DMS153 (cell line): ENCODE measurements around the gene ATM.

Experiments
- DNase-seq: peaks from one replicate; lab custom pipeline; 2025; lab: John Stamatoyannopoulos, UW

ATM gene

GRCh38 chr11:108222574-108223347 lies at the start of gene ATM, which contains the start of gene NPAT:
Gene ATM, plus strand, starts transcription at chr11:108223067. Its CDS starts 4,558 bp downstream, at chr11:108227625.
Gene NPAT, minus strand, starts transcription at chr11:108222638. Its CDS starts 102 bp downstream, at chr11:108222536.
- DNase-seq: peak; percentile 98

GRCh38 chr11:108177570-108177969 lies 45.3 kb upstream of the ATM start:
- DNase-seq: no peak

- DNase-seq: no peak
Observed at GRCh38 chr11:108193725-108194124, 29.1 kb upstream of the ATM start.

- no peak for DNase-seq
Observed at GRCh38 chr11:108196901-108197300, 26.0 kb upstream of the ATM start.

GRCh38 chr11:108197351-108197750 lies 25.5 kb upstream of the ATM start:
- no peak for DNase-seq

- no peak for DNase-seq
Observed at GRCh38 chr11:108198833-108199232, 24.0 kb upstream of the ATM start.

GRCh38 chr11:108199446-108200321 lies 23.2 kb upstream of the ATM start:
- DNase-seq: no peak

GRCh38 chr11:108203075-108203474 lies 19.8 kb upstream of the ATM start:
- DNase-seq: no peak

- DNase-seq: no peak
Observed at GRCh38 chr11:108204376-108204775, 18.5 kb upstream of the ATM start.

GRCh38 chr11:108204929-108205499 lies 17.9 kb upstream of the ATM start:
- no peak for DNase-seq

- no peak for DNase-seq
Observed at GRCh38 chr11:108206171-108206570, 16.7 kb upstream of the ATM start.

- DNase-seq: no peak
Observed at GRCh38 chr11:108206969-108207682, 15.7 kb upstream of the ATM start.

- DNase-seq: no peak
Observed at GRCh38 chr11:108207683-108208060, 15.2 kb upstream of the ATM start.

GRCh38 chr11:108210441-108210840 lies 12.4 kb upstream of the ATM start:
- DNase-seq: no peak

- no peak for DNase-seq
Observed at GRCh38 chr11:108213784-108214183, 9.1 kb upstream of the ATM start.

GRCh38 chr11:108216988-108217387 lies 5.9 kb upstream of the ATM start:
- no peak for DNase-seq

GRCh38 chr11:108218455-108218854 lies 4.4 kb upstream of the ATM start:
- DNase-seq: no peak

GRCh38 chr11:108218912-108219783 lies 3.7 kb upstream of the ATM start:
- no peak for DNase-seq

- no peak for DNase-seq
Observed at GRCh38 chr11:108220721-108221336, 2.0 kb upstream of the ATM start.

GRCh38 chr11:108221371-108221770 lies 1.5 kb upstream of the ATM start:
- no peak for DNase-seq
